GM21526 (cell line): ENCODE data around the gene TMC1.
"Not testable (repeated sequence)": the region's sequence is repeated elsewhere in the genome, so short reads cannot be mapped to it uniquely, and the experiment has no call there.

Source experiments
- ATAC-seq: cut with Tn5 transposase; IDR thresholded peaks from one replicate; pipeline ENCODE4 v1.9.1; 2021; ENCODE audit warnings: moderate library complexity; ENCODE audit not compliant: unreplicated experiment, low FRiP score

Gene TMC1

GRCh38 chr9:72807765-72808445, 286.5 kb downstream of the TMC1 start:
- ATAC-seq: peak; percentile 66

- no peak for ATAC-seq
Measured at GRCh38 chr9:72808446-72808768, 287.0 kb downstream of the TMC1 start.

- ATAC-seq: no peak
Measured at GRCh38 chr9:72809586-72809985, 288.2 kb downstream of the TMC1 start.

- no peak for ATAC-seq
Measured at GRCh38 chr9:72812559-72813111, 291.2 kb downstream of the TMC1 start.

- ATAC-seq: no peak
Measured at GRCh38 chr9:72813544-72813943, 292.1 kb downstream of the TMC1 start.

- no peak for ATAC-seq
Measured at GRCh38 chr9:72814083-72814597, 292.7 kb downstream of the TMC1 start.

GRCh38 chr9:72816666-72817065, 295.3 kb downstream of the TMC1 start:
- ATAC-seq: no peak

GRCh38 chr9:72817413-72817812, 296.0 kb downstream of the TMC1 start:
- no peak for ATAC-seq

GRCh38 chr9:72818385-72818784, 297.0 kb downstream of the TMC1 start:
- ATAC-seq: no peak

GRCh38 chr9:72823971-72824370, 302.6 kb downstream of the TMC1 start:
- no peak for ATAC-seq

GRCh38 chr9:72826996-72827949, 305.9 kb downstream of the TMC1 start:
- no peak for ATAC-seq

- ATAC-seq: no peak
Measured at GRCh38 chr9:72827950-72828731, 306.7 kb downstream of the TMC1 start.

- ATAC-seq: no peak
Measured at GRCh38 chr9:72834994-72835393, 313.6 kb downstream of the TMC1 start.

- ATAC-seq: no peak
Measured at GRCh38 chr9:72836790-72837189, 315.4 kb downstream of the TMC1 start.

GRCh38 chr9:72839085-72839484, 317.7 kb downstream of the TMC1 start:
- no peak for ATAC-seq

GRCh38 chr9:72843520-72844439, 322.4 kb downstream of the TMC1 start:
- no peak for ATAC-seq

GRCh38 chr9:72844440-72844768, 323.0 kb downstream of the TMC1 start:
- no peak for ATAC-seq

GRCh38 chr9:72845052-72845451, 323.6 kb downstream of the TMC1 start:
- not testable (repeated sequence) for ATAC-seq

GRCh38 chr9:72850209-72850608, 328.8 kb downstream of the TMC1 start:
- not testable (repeated sequence) for ATAC-seq

- ATAC-seq: no peak
Measured at GRCh38 chr9:72855321-72855720, 333.9 kb downstream of the TMC1 start.
